Bronchial epithelial cell (primary cell): Measurements from ENCODE around the gene AOC2. TPM values are rescaled to one million over a fixed set of nuclear protein-coding genes. Genes with fewer than 3 reads are reported as not detected.
"Not testable (repeated sequence)": the region's sequence is repeated elsewhere in the genome, so short reads cannot be mapped to it uniquely, and the experiment has no call there.

Experiments used
- DNase-seq: peaks from one replicate; pipeline ENCODE4 v3.0.0-alpha.2; 2010; ENCODE audit warnings: low read depth
- FAIRE-seq: peaks from 2 replicates; lab custom pipeline; 2011; peaks lifted over from hg19 to GRCh38; lab: Jason Lieb, UNC
- H3K27me3 ChIP-seq: 2 replicates; pipeline ENCODE4 v1.5.1; 2011; ENCODE audit warnings: low read length; ENCODE audit not compliant: control insufficient read depth, insufficient read depth
- H3K36me3 ChIP-seq: 2 replicates; pipeline ENCODE4 v1.5.1; 2011; ENCODE audit warnings: low read length; ENCODE audit not compliant: control insufficient read depth, insufficient read depth
- H3K4me3 ChIP-seq: 2 replicates; pipeline ENCODE4 v1.5.1; 2011; ENCODE audit warnings: mild to moderate bottlenecking, low read depth, low read length, control low read depth
- CTCF ChIP-seq: IDR thresholded peaks from 2 replicates; pipeline ENCODE4 v1.5.1; 2011; ENCODE audit warnings: mild to moderate bottlenecking, moderate library complexity, low read length, control low read depth, inconsistent platforms; ENCODE audit not compliant: insufficient read depth, severe bottlenecking
- total RNA-seq: library from RNA; depleted of rRNA; stranded (reverse); fragments of >200 nt; gene quantifications from 2 replicates; pipeline ENCODE4 v1.2.1, GENCODE V29; 2014

Gene AOC2
- total RNA-seq, 1 donor from 2014 or later: 0.79 TPM

- TF ChIP-seq CTCF: no peak
- no peak for FAIRE-seq
- Histone ChIP-seq H3K27me3 (no peaks in the 10 kb centered on the region), H3K36me3 (no peaks in the 10 kb centered on the region), H3K4me3 (no peak overlapping the region)
- no peak for DNase-seq
Observed at GRCh38 chr17:42855048-42855596, 10.7 kb downstream of the AOC2 start.

- not testable (repeated sequence) for DNase-seq, FAIRE-seq, H3K27me3 ChIP-seq, H3K36me3 ChIP-seq, H3K4me3 ChIP-seq
Observed at GRCh38 chr17:42856093-42856492, 11.7 kb downstream of the AOC2 start.

- not testable (repeated sequence) for FAIRE-seq, DNase-seq, H3K36me3 ChIP-seq, H3K27me3 ChIP-seq, H3K4me3 ChIP-seq
Observed at GRCh38 chr17:42856516-42856915, 12.1 kb downstream of the AOC2 start.

- Histone ChIP-seq H3K36me3 (no peaks in the 10 kb centered on the region), H3K27me3 (no peaks in the 10 kb centered on the region), H3K4me3 (no peak overlapping the region)
- no peak for DNase-seq
- no peak for FAIRE-seq
- TF ChIP-seq CTCF: no peak
Observed at GRCh38 chr17:42857389-42857788, 13.0 kb downstream of the AOC2 start.

GRCh38 chr17:42865638-42866094 is 21.3 kb downstream of the AOC2 start:
- Histone ChIP-seq H3K27me3 (no peaks in the 10 kb centered on the region), H3K4me3 (no peak overlapping the region), H3K36me3 (no peaks in the 10 kb centered on the region)
- TF ChIP-seq CTCF: no peak
- FAIRE-seq (no peak), DNase-seq (no peak)

- no peaks in the 10 kb centered on the region for H3K27me3 ChIP-seq
- DNase-seq (no peak), FAIRE-seq (no peak)
- no peak overlapping the region for H3K4me3 ChIP-seq
- no peaks in the 10 kb centered on the region for H3K36me3 ChIP-seq
- no peak for TF ChIP-seq CTCF
Observed at GRCh38 chr17:42866216-42866615, 21.8 kb downstream of the AOC2 start.
